ENCODE results near the gene HAUS3.
"Not testable (repeated sequence)": the region's sequence is repeated elsewhere in the genome, so short reads cannot be mapped to it uniquely, and the experiment has no call there.

Gene HAUS3

GRCh38 chr4:2277956-2278355 is 36.0 kb upstream of the HAUS3 start:
- Histone ChIP-seq H3K9ac (ENCODE audit: insufficient read length) (no peak overlapping the region), H3K9me3 (ENCODE audit: low read depth, low read length) (no peaks in the 10 kb centered on the region), H3K4me3 (no peak overlapping the region), H3K36me3 (ENCODE audit: insufficient read depth, low read length) (no peaks in the 10 kb centered on the region), H3K27ac (no peak overlapping the region)
- TF ChIP-seq FOXP2 (optimal IDR thresholded peaks at IDR 0.05; ENCODE audit: control extremely low read depth, extremely low read length, insufficient read depth) (no peak), POLR2AphosphoS5 (IDR thresholded peaks at IDR 0.05; ENCODE audit: borderline replicate concordance, low read depth, low read length) (no peak), EZH2 (IDR thresholded peaks at IDR 0.05) (no peak)
- no peak for DNase-seq (ENCODE audit: low read depth, low spot score)

DNA sequence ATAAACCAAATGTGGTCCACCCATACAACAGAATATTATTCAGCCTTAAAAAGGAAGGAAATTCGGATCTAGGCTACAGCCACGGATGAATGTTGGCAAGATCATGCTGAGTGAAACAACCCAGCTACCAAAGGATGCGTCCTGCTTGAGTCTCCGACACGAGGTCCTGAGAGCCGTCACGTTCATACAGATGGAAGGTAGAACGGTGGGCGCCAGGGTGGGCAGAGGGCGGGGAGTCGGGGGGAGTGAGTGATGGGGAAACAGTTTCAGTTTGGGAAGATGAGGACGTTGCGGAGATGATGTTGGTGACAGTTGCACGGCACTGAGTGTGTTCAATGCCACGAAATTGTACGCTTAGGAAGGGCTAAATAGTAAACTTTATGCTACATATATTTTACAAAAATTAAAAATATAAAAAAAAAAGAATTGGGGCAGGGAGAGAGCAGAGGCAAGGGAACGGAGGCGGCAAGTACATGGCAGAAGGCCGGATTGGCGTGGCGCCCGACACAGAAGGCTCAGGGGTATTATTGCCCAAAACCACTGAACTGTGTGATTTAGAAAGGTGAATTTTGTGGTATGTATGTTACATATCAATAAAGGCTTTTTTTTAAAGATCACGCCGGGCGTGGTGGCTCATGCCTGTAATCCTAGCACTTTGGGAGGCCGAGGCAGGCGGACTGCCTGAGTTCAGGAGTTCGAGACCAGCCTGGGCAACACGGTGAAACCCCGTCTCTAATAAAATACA is 34.8 kb upstream of the HAUS3 start:
- no peaks in the 10 kb centered on the region for H3K9me3 ChIP-seq (ENCODE audit: low read depth, low read length)
- no peak overlapping the region for H3K27ac ChIP-seq
- no peak overlapping the region for H3K4me3 ChIP-seq
- H3K36me3 ChIP-seq (ENCODE audit: insufficient read depth, low read length) = no peaks in the 10 kb centered on the region
- TF ChIP-seq POLR2AphosphoS5 (IDR thresholded peaks at IDR 0.05; ENCODE audit: borderline replicate concordance, low read depth, low read length) = no peak
- no peak for TF ChIP-seq EZH2 (IDR thresholded peaks at IDR 0.05)
- TF ChIP-seq FOXP2 (optimal IDR thresholded peaks at IDR 0.05; ENCODE audit: control extremely low read depth, extremely low read length, insufficient read depth) = no peak
- no peak for DNase-seq (ENCODE audit: low read depth, low spot score)
- no peak overlapping the region for H3K9ac ChIP-seq (ENCODE audit: insufficient read length)

DNA sequence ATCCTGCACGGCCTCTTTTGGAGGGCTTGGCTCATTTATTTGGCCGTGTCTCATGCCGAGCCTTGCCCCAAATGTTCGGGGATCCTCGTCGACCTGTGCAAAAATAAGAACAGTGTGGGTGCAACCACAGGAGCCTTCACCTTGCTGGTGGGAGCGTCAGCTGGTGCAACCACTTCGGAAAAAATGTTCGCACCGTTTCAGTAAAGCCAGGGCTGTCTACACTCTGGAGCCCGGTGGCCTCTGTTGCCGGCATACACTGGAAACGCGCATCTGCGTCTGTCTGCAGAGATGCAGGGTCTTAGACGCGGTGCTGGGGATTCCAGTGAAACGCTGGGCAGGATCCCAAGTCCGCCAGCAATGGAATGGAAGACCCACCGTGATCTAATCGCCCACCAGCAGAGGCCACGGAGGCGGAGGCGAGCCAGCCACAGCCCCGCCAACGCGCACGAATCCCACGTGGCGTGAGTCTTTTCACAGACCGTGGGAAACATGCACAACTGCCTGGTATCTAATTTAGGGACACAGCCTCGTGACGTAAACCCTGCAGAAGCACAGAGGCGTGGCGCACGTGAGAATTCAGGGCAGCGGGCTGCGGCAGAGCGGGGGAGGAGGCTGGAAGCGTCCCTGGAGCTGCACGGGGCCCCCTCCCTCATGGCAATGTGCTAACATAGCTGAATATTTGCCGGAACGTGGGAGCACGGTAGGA is 33.8 kb upstream of the HAUS3 start:
- no peak for DNase-seq (ENCODE audit: low read depth, low spot score)
- no peaks in the 10 kb centered on the region for H3K9me3 ChIP-seq (ENCODE audit: low read depth, low read length)

DNA sequence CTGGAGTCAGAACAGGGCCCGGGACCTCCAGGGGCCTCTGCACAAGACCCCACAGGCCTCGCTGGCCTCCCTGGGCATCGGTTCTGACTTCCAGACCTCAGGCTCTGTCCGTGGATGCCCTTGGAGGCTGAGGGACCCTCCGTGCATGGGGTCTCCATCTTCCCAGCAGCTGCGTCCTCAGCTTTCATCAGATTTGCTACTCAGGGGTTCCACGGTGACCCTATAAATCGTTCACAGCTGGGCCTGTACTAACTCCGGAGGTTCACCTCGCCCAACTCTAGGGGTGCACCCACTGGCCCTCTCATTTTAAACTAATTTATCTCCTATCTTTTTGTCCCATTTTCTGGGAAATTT is 33.1 kb upstream of the HAUS3 start:
- not testable (repeated sequence) for H3K36me3 ChIP-seq (ENCODE audit: insufficient read depth, low read length); DNase-seq (ENCODE audit: low read depth, low spot score); H3K9me3 ChIP-seq (ENCODE audit: low read depth, low read length); H3K9ac ChIP-seq (ENCODE audit: insufficient read length); H3K27ac ChIP-seq; H3K4me3 ChIP-seq

More for the DNA sequence above, 33.8 kb upstream of the HAUS3 start:
- H3K36me3 ChIP-seq (ENCODE audit: insufficient read depth, low read length) = no peaks in the 10 kb centered on the region
- TF ChIP-seq POLR2AphosphoS5 (IDR thresholded peaks at IDR 0.05; ENCODE audit: borderline replicate concordance, low read depth, low read length) (no peak), EZH2 (IDR thresholded peaks at IDR 0.05) (no peak), FOXP2 (optimal IDR thresholded peaks at IDR 0.05; ENCODE audit: control extremely low read depth, extremely low read length, insufficient read depth) (no peak)
- H3K9ac ChIP-seq (ENCODE audit: insufficient read length) = no peak overlapping the region
- no peak overlapping the region for H3K27ac ChIP-seq
- H3K4me3 ChIP-seq = no peak overlapping the region

GRCh38 chr4:2274320-2275043 is 32.6 kb upstream of the HAUS3 start:
- no peak overlapping the region for H3K9ac ChIP-seq (ENCODE audit: insufficient read length)
- no peak overlapping the region for H3K4me3 ChIP-seq
- no peak for DNase-seq (ENCODE audit: low read depth, low spot score)
- no peak overlapping the region for H3K27ac ChIP-seq
- H3K36me3 ChIP-seq (ENCODE audit: insufficient read depth, low read length) = no peaks in the 10 kb centered on the region
- no peak for TF ChIP-seq FOXP2 (optimal IDR thresholded peaks at IDR 0.05; ENCODE audit: control extremely low read depth, extremely low read length, insufficient read depth)
- no peak for TF ChIP-seq POLR2AphosphoS5 (IDR thresholded peaks at IDR 0.05; ENCODE audit: borderline replicate concordance, low read depth, low read length)
- no peak for TF ChIP-seq EZH2 (IDR thresholded peaks at IDR 0.05)
- H3K9me3 ChIP-seq (ENCODE audit: low read depth, low read length) = no peaks in the 10 kb centered on the region

DNA sequence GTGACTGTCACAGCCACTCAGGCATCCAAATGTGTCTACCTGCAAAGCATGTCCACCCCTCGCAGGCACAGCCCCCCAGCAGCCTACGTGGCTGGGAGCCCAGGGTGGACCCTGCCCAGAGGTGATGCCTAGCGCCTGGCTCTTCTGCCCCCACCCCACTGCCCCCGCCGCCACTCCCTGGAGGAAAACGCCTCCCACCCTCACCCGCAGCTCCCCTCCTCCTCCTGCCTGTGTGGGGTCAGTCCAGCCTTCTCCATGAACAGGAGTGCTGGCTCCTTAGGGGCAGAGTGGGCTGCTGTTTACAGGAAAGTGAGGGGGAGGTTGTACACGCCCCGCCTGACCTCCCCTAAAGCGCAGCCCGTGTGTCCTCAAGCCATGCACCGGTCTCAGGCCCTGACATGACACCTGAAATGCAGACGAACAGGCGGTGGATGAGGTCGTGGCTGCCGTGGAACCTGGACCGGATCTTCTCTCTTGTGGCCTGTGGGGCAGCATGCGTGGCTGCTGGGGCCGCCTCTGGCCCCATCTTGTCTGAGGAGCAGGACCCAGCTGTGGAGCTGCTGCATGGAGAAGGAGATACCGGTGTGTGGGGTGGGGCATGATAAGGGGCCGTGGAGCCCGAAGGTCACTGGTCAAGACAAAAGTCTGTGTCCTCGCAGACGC is 31.9 kb upstream of the HAUS3 start:
- no peak for DNase-seq (ENCODE audit: low read depth, low spot score)
- no peak overlapping the region for H3K4me3 ChIP-seq
- TF ChIP-seq POLR2AphosphoS5 (IDR thresholded peaks at IDR 0.05; ENCODE audit: borderline replicate concordance, low read depth, low read length) (no peak), EZH2 (IDR thresholded peaks at IDR 0.05) (no peak), FOXP2 (optimal IDR thresholded peaks at IDR 0.05; ENCODE audit: control extremely low read depth, extremely low read length, insufficient read depth) (no peak)
- no peak overlapping the region for H3K27ac ChIP-seq
- no peaks in the 10 kb centered on the region for H3K9me3 ChIP-seq (ENCODE audit: low read depth, low read length)
- no peaks in the 10 kb centered on the region for H3K36me3 ChIP-seq (ENCODE audit: insufficient read depth, low read length)
- no peak overlapping the region for H3K9ac ChIP-seq (ENCODE audit: insufficient read length)

DNA sequence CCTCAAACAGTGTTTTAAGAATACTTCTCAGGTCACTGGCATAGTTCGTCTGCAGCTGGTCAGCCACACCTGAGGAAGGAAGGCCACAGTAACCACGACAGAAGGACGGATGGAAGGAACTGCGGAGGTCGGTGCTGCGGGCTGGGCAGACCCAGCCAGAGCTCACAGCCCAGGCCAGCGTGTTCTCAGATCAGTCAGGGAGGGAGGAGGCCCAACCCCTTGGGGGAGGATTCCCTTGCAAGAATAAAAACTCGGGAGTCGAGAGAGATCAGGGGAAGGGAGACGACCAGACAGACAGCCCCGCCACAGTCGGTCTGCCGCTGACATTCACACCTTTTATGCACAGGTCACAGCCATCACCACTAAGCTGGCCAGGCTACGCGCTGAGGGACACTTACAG is 31.3 kb upstream of the HAUS3 start:
- Histone ChIP-seq H3K36me3 (ENCODE audit: insufficient read depth, low read length) (no peaks in the 10 kb centered on the region), H3K9me3 (ENCODE audit: low read depth, low read length) (no peaks in the 10 kb centered on the region), H3K27ac (no peak overlapping the region), H3K9ac (ENCODE audit: insufficient read length) (no peak overlapping the region), H3K4me3 (no peak overlapping the region)
- DNase-seq (ENCODE audit: low read depth, low spot score) = no peak
- TF ChIP-seq POLR2AphosphoS5 (IDR thresholded peaks at IDR 0.05; ENCODE audit: borderline replicate concordance, low read depth, low read length) (no peak), FOXP2 (optimal IDR thresholded peaks at IDR 0.05; ENCODE audit: control extremely low read depth, extremely low read length, insufficient read depth) (no peak), EZH2 (IDR thresholded peaks at IDR 0.05) (no peak)

- no peak overlapping the region for H3K4me3 ChIP-seq
- H3K9me3 ChIP-seq (ENCODE audit: low read depth, low read length) = no peaks in the 10 kb centered on the region
- H3K36me3 ChIP-seq (ENCODE audit: insufficient read depth, low read length) = no peaks in the 10 kb centered on the region
- no peak overlapping the region for H3K27ac ChIP-seq
- no peak for DNase-seq (ENCODE audit: low read depth, low spot score)
- TF ChIP-seq EZH2 (IDR thresholded peaks at IDR 0.05) = no peak
- no peak for TF ChIP-seq FOXP2 (optimal IDR thresholded peaks at IDR 0.05; ENCODE audit: control extremely low read depth, extremely low read length, insufficient read depth)
- no peak for TF ChIP-seq POLR2AphosphoS5 (IDR thresholded peaks at IDR 0.05; ENCODE audit: borderline replicate concordance, low read depth, low read length)
- no peak overlapping the region for H3K9ac ChIP-seq (ENCODE audit: insufficient read length)
These were observed 30.9 kb upstream of the HAUS3 start for GRCh38 chr4:2272828-2273120.

Data from SK-N-MC (cell line).